ENCODE measurements around the gene GLYATL1B. TPM values are rescaled to one million over a fixed set of nuclear protein-coding genes. Genes with fewer than 3 reads are reported as not detected.
"Not testable (repeated sequence)": the region's sequence is repeated elsewhere in the genome, so short reads cannot be mapped to it uniquely, and the experiment has no call there.

Gene GLYATL1B
- not detected in 2 replicates for total RNA-seq (2012; rRNA removed)
- polyA plus RNA-seq (2012; rRNA removed): not detected in 2 replicates
- polyA plus RNA-seq (2012; cell fraction: cytosol; rRNA removed): not detected in 2 replicates
- polyA plus RNA-seq (2012; cell fraction: nucleus; rRNA removed; ENCODE audit: low replicate concordance): not detected in 2 replicates
- not detected for Bru-seq, nascent RNA
- BruChase-seq, experiment 1, labeled RNA remaining after a 6-hour chase: not detected
- not detected for BruChase-seq, experiment 2, labeled RNA remaining after a 2-hour chase
- long read RNA-seq: 0 reads

DNA sequence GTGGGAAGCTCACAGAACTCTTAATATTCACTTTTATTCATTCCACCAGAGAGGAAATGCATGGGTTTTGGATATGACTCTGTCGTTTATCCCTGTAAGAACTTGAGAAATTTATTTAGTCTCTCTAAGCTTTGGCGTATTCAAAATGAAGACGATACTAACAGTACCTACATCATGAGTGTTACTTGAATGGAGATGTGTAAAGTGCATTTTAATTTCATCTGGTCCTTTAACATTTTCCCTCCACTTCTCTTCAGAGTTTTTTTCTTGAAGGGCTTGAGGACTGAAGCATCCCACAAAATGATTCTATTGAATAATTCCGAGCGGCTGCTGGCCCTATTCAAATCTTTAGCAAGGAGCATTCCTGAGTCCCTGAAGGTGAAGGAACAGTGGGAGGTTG, at the start of gene GLYATL1B:
TSS of gene GLYATL1B (plus strand) at position 301 of the 400 bp plus-strand sequence. CDS start at position 301, 0 bp downstream.
- ATAC-seq (ENCODE audit: low read depth); H3K18ac ChIP-seq (ENCODE audit: low read depth, low read length); H3K4me1 ChIP-seq (ENCODE audit: control insufficient read depth, insufficient read depth, low read length); dilution Hi-C loops (cut with HindIII; ENCODE audit: low sequenced_read_pairs, unreplicated experiment); H3K9me3 ChIP-seq (ENCODE audit: control insufficient read depth, insufficient read depth, low read length); in situ Hi-C loops (cut with MboI; ENCODE audit: low sequenced_read_pairs); H3K23ac ChIP-seq (ENCODE audit: low read depth, low read length); H4K20me1 ChIP-seq (ENCODE audit: insufficient read depth, low read length); BruUV-seq (replicated peaks); H4K5ac ChIP-seq (ENCODE audit: low read depth, low read length); H3K79me1 ChIP-seq (ENCODE audit: low read depth in 1 of 2, low read length in 2 of 2); H2BK20ac ChIP-seq (ENCODE audit: low read depth, low read length); H3K27me3 ChIP-seq (ENCODE audit: control insufficient read depth, insufficient read depth, low read length); H2BK15ac ChIP-seq (ENCODE audit: low read depth, low read length); intact Hi-C loops (cut with micrococcal nuclease); H3K27ac ChIP-seq (ENCODE audit: insufficient read depth, low read length); H2AK9ac ChIP-seq (replicated peaks; ENCODE audit: low read depth, low read length, poor library complexity); H3K4me3 ChIP-seq (ENCODE audit: insufficient read depth, low read depth, low read length); H4K91ac ChIP-seq (ENCODE audit: insufficient read depth, low read depth, low read length); CTCF ChIA-PET; H4K8ac ChIP-seq (ENCODE audit: low read depth in 2 of 2, low read length in 2 of 2); H2BK120ac ChIP-seq (ENCODE audit: low read depth, low read length); H2BK5ac ChIP-seq (ENCODE audit: low read depth, low read length, poor library complexity, severe bottlenecking); H2AFZ ChIP-seq (replicated peaks; ENCODE audit: low read length, poor library complexity); H3K9me1 ChIP-seq (ENCODE audit: insufficient read depth, low read length); H2AK5ac ChIP-seq (ENCODE audit: low read depth, low read length); H3K9ac ChIP-seq (ENCODE audit: low read depth, low read length); H3K36me3 ChIP-seq (ENCODE audit: control insufficient read depth, insufficient read depth, low read length); POLR2A ChIA-PET (ENCODE audit: unreplicated experiment); DNase-seq; H3K4ac ChIP-seq (ENCODE audit: low read depth, low read length); H3K14ac ChIP-seq (replicated peaks; ENCODE audit: low read depth, low read length); H3K4me2 ChIP-seq (ENCODE audit: low read depth, low read length); H3K56ac ChIP-seq (ENCODE audit: extremely low read depth, insufficient read depth, low read length): not testable (repeated sequence)
- WGBS, 2 experiments (ENCODE audit: extremely low coverage in 2 of 2, insufficient read length in 1 of 2): no CpG with 5 or more reads among the region's 5 CpGs

- intact Hi-C loops (cut with micrococcal nuclease); H3K14ac ChIP-seq (replicated peaks; ENCODE audit: low read depth, low read length); H2BK20ac ChIP-seq (ENCODE audit: low read depth, low read length); H3K18ac ChIP-seq (ENCODE audit: low read depth, low read length); H3K23ac ChIP-seq (ENCODE audit: low read depth, low read length); H3K9ac ChIP-seq (ENCODE audit: low read depth, low read length); in situ Hi-C loops (cut with MboI; ENCODE audit: low sequenced_read_pairs); H4K5ac ChIP-seq (ENCODE audit: low read depth, low read length); BruUV-seq (replicated peaks); H4K20me1 ChIP-seq (ENCODE audit: insufficient read depth, low read length); H2AK9ac ChIP-seq (replicated peaks; ENCODE audit: low read depth, low read length, poor library complexity); H3K27ac ChIP-seq (ENCODE audit: insufficient read depth, low read length); CTCF ChIA-PET; H2AK5ac ChIP-seq (ENCODE audit: low read depth, low read length); H3K4me3 ChIP-seq (ENCODE audit: insufficient read depth, low read depth, low read length); POLR2A ChIA-PET (ENCODE audit: unreplicated experiment); H3K36me3 ChIP-seq (ENCODE audit: control insufficient read depth, insufficient read depth, low read length); H3K79me1 ChIP-seq (ENCODE audit: low read depth in 1 of 2, low read length in 2 of 2); H4K8ac ChIP-seq (ENCODE audit: low read depth in 2 of 2, low read length in 2 of 2); H2BK120ac ChIP-seq (ENCODE audit: low read depth, low read length); H2BK15ac ChIP-seq (ENCODE audit: low read depth, low read length); H2BK5ac ChIP-seq (ENCODE audit: low read depth, low read length, poor library complexity, severe bottlenecking); H3K27me3 ChIP-seq (ENCODE audit: control insufficient read depth, insufficient read depth, low read length); H3K56ac ChIP-seq (ENCODE audit: extremely low read depth, insufficient read depth, low read length); H3K9me3 ChIP-seq (ENCODE audit: control insufficient read depth, insufficient read depth, low read length); DNase-seq; H4K91ac ChIP-seq (ENCODE audit: insufficient read depth, low read depth, low read length); dilution Hi-C loops (cut with HindIII; ENCODE audit: low sequenced_read_pairs, unreplicated experiment); H3K9me1 ChIP-seq (ENCODE audit: insufficient read depth, low read length); H3K4ac ChIP-seq (ENCODE audit: low read depth, low read length); ATAC-seq (ENCODE audit: low read depth); H3K4me1 ChIP-seq (ENCODE audit: control insufficient read depth, insufficient read depth, low read length); H3K4me2 ChIP-seq (ENCODE audit: low read depth, low read length); H2AFZ ChIP-seq (replicated peaks; ENCODE audit: low read length, poor library complexity): not testable (repeated sequence)
- no CpG with 5 or more reads among the region's 2 CpGs for WGBS, 2 experiments (ENCODE audit: extremely low coverage in 2 of 2, insufficient read length in 1 of 2)
Observed at GRCh38 chr11:59036542-59036941, 49.6 kb upstream of the GLYATL1B start.

Measured in IMR-90 (cell line).